HepG2 (cell line): ENCODE data around the gene C19orf73.

Experiments
- GABPA ChIP-seq, 2 experiments: IDR thresholded peaks; 2 replicates each; pipeline ENCODE4 v1.6.1; 2011 to 2016; ENCODE audit warnings: low read depth in 2 of 2, low read length in 1 of 2, missing biosample characterization in 1 of 2, missing genetic modification characterization in 1 of 2
- PREB ChIP-seq: sonication (generic); formaldehyde crosslinking; IDR thresholded peaks from 2 replicates; pipeline ENCODE4 v1.4.0; 2020; ENCODE audit warnings: missing genetic modification reagents

GRCh38 chr19:49107625-49108459 is 11.1 kb downstream of the C19orf73 start:
- no peak for TF ChIP-seq PREB
- TF ChIP-seq GABPA (IDR thresholded peaks at IDR 0.05; ENCODE audit: low read depth, low read length): no peak
- no peak for TF ChIP-seq GABPA (CRISPR knock-in tag; IDR thresholded peaks at IDR 0.05; ENCODE audit: low read depth)
